ENCODE results near the gene SAMD4A.

SAMD4A gene

DNA sequence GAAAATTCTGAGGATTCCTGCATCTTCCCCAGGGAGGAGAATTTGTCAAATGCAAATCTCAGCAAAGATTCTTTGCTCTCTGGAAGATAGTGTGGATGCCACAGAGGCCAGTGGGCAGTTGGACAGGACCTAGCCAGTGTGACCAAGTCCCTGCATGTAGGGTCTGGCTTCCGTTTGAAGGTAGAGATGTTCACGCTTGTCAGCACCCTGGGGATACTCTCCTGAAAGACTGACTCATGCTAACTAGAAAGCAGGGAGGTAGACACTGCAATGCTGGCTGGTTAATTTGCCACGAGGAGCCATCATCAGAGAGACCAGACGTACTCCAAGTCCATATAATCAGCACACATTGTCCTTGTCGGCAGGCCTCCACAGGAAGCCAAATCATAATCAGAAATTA is 130.1 kb downstream of the SAMD4A start:
- no peak for FAIRE-seq
- TF ChIP-seq TAF1 (IDR thresholded peaks at IDR 0.05; ENCODE audit: low read depth, low read length) (no peak), POLR2AphosphoS5 (IDR thresholded peaks at IDR 0.05; ENCODE audit: low read depth, low read length) (no peak), PAX5 (IDR thresholded peaks at IDR 0.05; ENCODE audit: insufficient read depth, low read length, severe bottlenecking) (no peak), POLR2A (IDR thresholded peaks at IDR 0.05; ENCODE audit: low read depth, low read length) (no peak), POU2F2 (IDR thresholded peaks at IDR 0.05; ENCODE audit: low read depth, low read length) (no peak), SPI1 (IDR thresholded peaks at IDR 0.05; ENCODE audit: low read depth, low read length) (no peak)
- no peak for DNase-seq (ENCODE audit: insufficient read length, low spot score)

DNA sequence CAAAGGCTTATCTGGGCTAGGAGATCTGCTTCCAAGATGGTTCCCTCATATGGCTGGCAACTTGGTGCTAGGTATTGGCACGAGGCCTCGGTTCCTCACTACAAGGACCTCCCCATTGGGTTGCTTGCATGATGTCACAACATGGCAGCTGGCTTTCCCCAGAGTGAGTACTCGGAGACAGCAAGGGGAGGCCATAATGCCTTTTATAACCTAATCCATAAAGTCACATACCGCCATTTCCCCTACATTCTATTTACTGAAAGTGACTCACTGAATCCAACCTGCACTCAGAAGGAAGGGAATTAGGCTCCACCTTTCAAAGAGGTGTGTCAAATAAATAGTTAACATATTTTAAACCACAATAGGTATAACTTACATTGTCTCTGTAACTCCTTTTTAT is 130.9 kb downstream of the SAMD4A start:
- FAIRE-seq (no peak), DNase-seq (ENCODE audit: insufficient read length, low spot score) (no peak)
- TF ChIP-seq TAF1 (IDR thresholded peaks at IDR 0.05; ENCODE audit: low read depth, low read length): no peak
- TF ChIP-seq POU2F2 (IDR thresholded peaks at IDR 0.05; ENCODE audit: low read depth, low read length): no peak
- no peak for TF ChIP-seq POLR2AphosphoS5 (IDR thresholded peaks at IDR 0.05; ENCODE audit: low read depth, low read length)
- TF ChIP-seq POLR2A (IDR thresholded peaks at IDR 0.05; ENCODE audit: low read depth, low read length): no peak
- TF ChIP-seq SPI1 (IDR thresholded peaks at IDR 0.05; ENCODE audit: low read depth, low read length): no peak
- TF ChIP-seq PAX5 (IDR thresholded peaks at IDR 0.05; ENCODE audit: insufficient read depth, low read length, severe bottlenecking): no peak

GRCh38 chr14:54698501-54698900 is 131.6 kb downstream of the SAMD4A start:
- TF ChIP-seq PAX5 (IDR thresholded peaks at IDR 0.05; ENCODE audit: insufficient read depth, low read length, severe bottlenecking) (no peak), TAF1 (IDR thresholded peaks at IDR 0.05; ENCODE audit: low read depth, low read length) (no peak), POLR2AphosphoS5 (IDR thresholded peaks at IDR 0.05; ENCODE audit: low read depth, low read length) (no peak), SPI1 (IDR thresholded peaks at IDR 0.05; ENCODE audit: low read depth, low read length) (no peak), POU2F2 (IDR thresholded peaks at IDR 0.05; ENCODE audit: low read depth, low read length) (no peak), POLR2A (IDR thresholded peaks at IDR 0.05; ENCODE audit: low read depth, low read length) (no peak)
- FAIRE-seq (no peak), DNase-seq (ENCODE audit: insufficient read length, low spot score) (no peak)

- no peak for TF ChIP-seq POU2F2 (IDR thresholded peaks at IDR 0.05; ENCODE audit: low read depth, low read length)
- TF ChIP-seq PAX5 (IDR thresholded peaks at IDR 0.05; ENCODE audit: insufficient read depth, low read length, severe bottlenecking): no peak
- TF ChIP-seq SPI1 (IDR thresholded peaks at IDR 0.05; ENCODE audit: low read depth, low read length): no peak
- no peak for TF ChIP-seq POLR2A (IDR thresholded peaks at IDR 0.05; ENCODE audit: low read depth, low read length)
- no peak for FAIRE-seq
- DNase-seq (ENCODE audit: insufficient read length, low spot score): no peak
Observed at GRCh38 chr14:54698966-54699530, 132.1 kb downstream of the SAMD4A start.

- DNase-seq (ENCODE audit: insufficient read length, low spot score): no peak
- FAIRE-seq: no peak
- TF ChIP-seq TAF1 (IDR thresholded peaks at IDR 0.05; ENCODE audit: low read depth, low read length) (no peak), SPI1 (IDR thresholded peaks at IDR 0.05; ENCODE audit: low read depth, low read length) (no peak), PAX5 (IDR thresholded peaks at IDR 0.05; ENCODE audit: insufficient read depth, low read length, severe bottlenecking) (no peak), POU2F2 (IDR thresholded peaks at IDR 0.05; ENCODE audit: low read depth, low read length) (no peak), POLR2A (IDR thresholded peaks at IDR 0.05; ENCODE audit: low read depth, low read length) (no peak), POLR2AphosphoS5 (IDR thresholded peaks at IDR 0.05; ENCODE audit: low read depth, low read length) (no peak)
Observed at GRCh38 chr14:54699735-54700134, 132.8 kb downstream of the SAMD4A start.

DNA sequence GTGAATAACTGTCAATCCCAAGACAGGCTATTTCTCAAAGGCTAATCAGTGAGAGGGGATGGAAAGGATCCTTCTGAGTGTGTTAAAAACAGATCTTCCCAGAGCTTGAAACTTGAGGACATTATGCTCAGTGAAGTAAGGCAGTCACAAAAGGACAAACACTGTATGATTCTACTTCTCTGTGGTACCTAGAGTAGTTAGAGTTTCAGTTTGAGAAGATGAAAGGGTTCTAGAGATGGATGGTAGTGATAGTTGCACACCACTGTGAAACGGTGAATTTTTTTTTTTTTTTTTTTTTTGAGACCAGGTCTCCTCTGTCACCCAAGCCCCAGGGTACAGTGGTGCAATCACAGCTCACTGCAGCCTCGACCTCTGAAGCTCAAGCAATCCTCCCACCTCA is 133.8 kb downstream of the SAMD4A start:
- FAIRE-seq (peak; percentile 60), DNase-seq (ENCODE audit: insufficient read length, low spot score) (no peak)
- no peak for TF ChIP-seq PAX5 (IDR thresholded peaks at IDR 0.05; ENCODE audit: insufficient read depth, low read length, severe bottlenecking)
- TF ChIP-seq POU2F2 (IDR thresholded peaks at IDR 0.05; ENCODE audit: low read depth, low read length): no peak
- TF ChIP-seq SPI1 (IDR thresholded peaks at IDR 0.05; ENCODE audit: low read depth, low read length): no peak
- no peak for TF ChIP-seq POLR2A (IDR thresholded peaks at IDR 0.05; ENCODE audit: low read depth, low read length)
- TF ChIP-seq POLR2AphosphoS5 (IDR thresholded peaks at IDR 0.05; ENCODE audit: low read depth, low read length): no peak
- TF ChIP-seq TAF1 (IDR thresholded peaks at IDR 0.05; ENCODE audit: low read depth, low read length): no peak

DNA sequence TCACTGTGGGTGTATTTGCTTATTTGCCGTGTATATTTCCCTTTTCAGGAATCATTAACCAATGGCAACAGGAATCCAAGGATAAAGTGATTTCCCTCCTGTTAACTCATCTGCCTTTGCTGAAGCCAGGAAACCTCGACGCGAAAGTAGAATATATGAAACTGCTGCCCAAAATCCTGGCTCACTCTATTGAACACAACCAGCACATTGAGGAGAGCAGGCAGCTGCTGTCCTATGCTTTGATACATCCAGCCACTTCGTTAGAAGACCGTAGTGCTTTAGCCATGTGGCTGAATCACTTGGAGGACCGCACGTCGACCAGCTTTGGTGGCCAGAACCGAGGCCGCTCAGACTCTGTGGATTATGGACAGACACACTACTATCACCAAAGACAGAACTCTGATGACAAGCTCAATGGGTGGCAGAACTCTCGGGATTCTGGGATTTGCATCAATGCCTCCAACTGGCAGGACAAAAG is 135.1 kb downstream of the SAMD4A start:
- no peak for TF ChIP-seq POLR2A (IDR thresholded peaks at IDR 0.05; ENCODE audit: low read depth, low read length)
- no peak for TF ChIP-seq TAF1 (IDR thresholded peaks at IDR 0.05; ENCODE audit: low read depth, low read length)
- TF ChIP-seq PAX5 (IDR thresholded peaks at IDR 0.05; ENCODE audit: insufficient read depth, low read length, severe bottlenecking): no peak
- TF ChIP-seq POU2F2 (IDR thresholded peaks at IDR 0.05; ENCODE audit: low read depth, low read length): no peak
- TF ChIP-seq SPI1 (IDR thresholded peaks at IDR 0.05; ENCODE audit: low read depth, low read length): no peak
- no peak for TF ChIP-seq POLR2AphosphoS5 (IDR thresholded peaks at IDR 0.05; ENCODE audit: low read depth, low read length)
- DNase-seq (ENCODE audit: insufficient read length, low spot score) (no peak), FAIRE-seq (no peak)

GRCh38 chr14:54702492-54702891 is 135.6 kb downstream of the SAMD4A start:
- TF ChIP-seq POU2F2 (IDR thresholded peaks at IDR 0.05; ENCODE audit: low read depth, low read length) (no peak), POLR2AphosphoS5 (IDR thresholded peaks at IDR 0.05; ENCODE audit: low read depth, low read length) (no peak), POLR2A (IDR thresholded peaks at IDR 0.05; ENCODE audit: low read depth, low read length) (no peak), TAF1 (IDR thresholded peaks at IDR 0.05; ENCODE audit: low read depth, low read length) (no peak), PAX5 (IDR thresholded peaks at IDR 0.05; ENCODE audit: insufficient read depth, low read length, severe bottlenecking) (no peak), SPI1 (IDR thresholded peaks at IDR 0.05; ENCODE audit: low read depth, low read length) (no peak)
- DNase-seq (ENCODE audit: insufficient read length, low spot score) (no peak), FAIRE-seq (no peak)

- FAIRE-seq (no peak), DNase-seq (ENCODE audit: insufficient read length, low spot score) (no peak)
- TF ChIP-seq POLR2A (IDR thresholded peaks at IDR 0.05; ENCODE audit: low read depth, low read length): no peak
- no peak for TF ChIP-seq PAX5 (IDR thresholded peaks at IDR 0.05; ENCODE audit: insufficient read depth, low read length, severe bottlenecking)
- TF ChIP-seq SPI1 (IDR thresholded peaks at IDR 0.05; ENCODE audit: low read depth, low read length): no peak
- TF ChIP-seq TAF1 (IDR thresholded peaks at IDR 0.05; ENCODE audit: low read depth, low read length): no peak
- TF ChIP-seq POLR2AphosphoS5 (IDR thresholded peaks at IDR 0.05; ENCODE audit: low read depth, low read length): no peak
- no peak for TF ChIP-seq POU2F2 (IDR thresholded peaks at IDR 0.05; ENCODE audit: low read depth, low read length)
Observed at GRCh38 chr14:54703082-54703481, 136.2 kb downstream of the SAMD4A start.

DNA sequence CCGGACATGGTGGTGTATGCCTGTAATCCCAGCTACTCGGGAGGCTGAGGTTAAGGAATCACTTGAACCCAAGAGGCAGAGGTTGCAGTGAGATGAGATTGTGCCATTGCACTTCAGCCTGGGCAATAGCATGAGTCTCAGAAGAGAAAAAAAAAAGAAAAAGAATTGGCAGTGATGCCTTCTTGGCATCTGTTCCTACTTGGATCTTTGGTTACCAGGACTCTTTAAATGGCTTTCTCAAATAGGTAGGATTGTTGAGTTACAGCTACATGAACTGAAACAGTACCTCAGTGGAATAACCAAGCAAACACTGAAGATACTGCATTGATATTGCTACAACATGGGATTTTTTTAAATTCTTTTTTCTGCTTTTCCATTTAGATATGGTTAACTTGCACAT is 136.8 kb downstream of the SAMD4A start:
- TF ChIP-seq TAF1 (IDR thresholded peaks at IDR 0.05; ENCODE audit: low read depth, low read length) (no peak), SPI1 (IDR thresholded peaks at IDR 0.05; ENCODE audit: low read depth, low read length) (no peak), POU2F2 (IDR thresholded peaks at IDR 0.05; ENCODE audit: low read depth, low read length) (no peak), POLR2A (IDR thresholded peaks at IDR 0.05; ENCODE audit: low read depth, low read length) (no peak), POLR2AphosphoS5 (IDR thresholded peaks at IDR 0.05; ENCODE audit: low read depth, low read length) (no peak), PAX5 (IDR thresholded peaks at IDR 0.05; ENCODE audit: insufficient read depth, low read length, severe bottlenecking) (no peak)
- DNase-seq (ENCODE audit: insufficient read length, low spot score) (no peak), FAIRE-seq (no peak)

All from GM12891 (cell line).